Tibial artery (tissue), 4 donors: ENCODE results near the gene RAB33B.

Experiments used
- DNase-seq, 2 donors: peaks; one replicate each; pipeline ENCODE4 v3.0.0-alpha.2; 2019
- H3K27ac ChIP-seq, 2 donors: fragments of 200-600 bp; sonication (generic) in 1 of 2; 1 replicate in 1 of 2; 2 replicates in 1 of 2; pipeline ENCODE4 v1.5.1; 2018 to 2019; ENCODE audit warnings: mild to moderate bottlenecking in 1 of 2
- H3K27me3 ChIP-seq, 2 donors: fragments of 200-600 bp; sonication (generic) in 1 of 2; one replicate each; pipeline versions ENCODE4 v1.5.1 to v1.6.0; 2016 to 2019
- H3K36me3 ChIP-seq, 3 donors: fragments of 200-600 bp; sonication (generic) in 2 of 3; one replicate each; pipeline ENCODE4 v1.5.1; 2016 to 2019; ENCODE audit warnings: mild to moderate bottlenecking in 2 of 3
- H3K4me1 ChIP-seq, 4 donors: fragments of 200-600 bp; sonication (generic) in 2 of 4; 1 replicate in 3 of 4; 2 replicates in 1 of 4; pipeline ENCODE4 v1.5.1; 2016 to 2019
- H3K4me3 ChIP-seq, 2 donors: fragments of 200-600 bp; sonication (generic) in 1 of 2; 1 replicate in 1 of 2; 2 replicates in 1 of 2; pipeline ENCODE4 v1.5.1; 2018 to 2019; ENCODE audit warnings: mild to moderate bottlenecking in 2 of 2
- H3K9me3 ChIP-seq, 3 donors: fragments of 200-600 bp; sonication (generic) in 1 of 3; one replicate each; pipeline ENCODE4 v1.5.1; 2016 to 2019
- CTCF ChIP-seq, 2 experiments: fragments of 200-600 bp in 1 of 2; fragments of 450-650 bp in 1 of 2; IDR thresholded peaks; one replicate each; pipeline ENCODE4 v1.5.1; 2017 to 2019; ENCODE audit warnings: antibody characterized with exemption in 2 of 2, mild to moderate bottlenecking in 1 of 2, moderate library complexity in 1 of 2
- intact Hi-C: fragments of 100-400 bp; cut with DNase I; formaldehyde crosslinking; loops from one replicate; pipeline ENCODE4 v1.15.0; 2023; ENCODE audit warnings: low total_unique reads

RAB33B gene

DNA sequence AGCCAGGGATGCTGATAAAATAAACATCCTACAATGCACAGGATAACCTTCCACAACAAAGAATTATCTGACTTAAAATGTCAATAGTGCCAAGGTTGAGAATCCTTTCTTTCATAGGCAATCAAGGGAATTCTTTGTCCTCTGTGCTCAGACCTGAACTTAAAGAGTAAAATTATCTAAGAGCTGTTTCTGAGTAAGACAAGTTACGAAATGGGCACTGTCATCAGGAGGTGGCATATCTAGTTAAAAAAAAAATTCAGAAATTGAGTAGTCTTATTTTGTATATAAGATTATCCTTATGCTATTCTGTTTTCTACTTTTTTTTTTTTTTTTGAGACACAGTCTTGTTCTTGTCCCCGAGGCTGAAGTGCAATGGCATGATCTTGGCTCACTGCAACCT lies 3.3 kb upstream of the RAB33B start:
- no peaks in the 10 kb centered on the region for H3K36me3 ChIP-seq
- intact Hi-C loops = loop anchor here (5.0 kb wide), 1 partner anchor 107 kb away; the partner anchor contains the start of gene SETD7
- no peak for DNase-seq

DNA sequence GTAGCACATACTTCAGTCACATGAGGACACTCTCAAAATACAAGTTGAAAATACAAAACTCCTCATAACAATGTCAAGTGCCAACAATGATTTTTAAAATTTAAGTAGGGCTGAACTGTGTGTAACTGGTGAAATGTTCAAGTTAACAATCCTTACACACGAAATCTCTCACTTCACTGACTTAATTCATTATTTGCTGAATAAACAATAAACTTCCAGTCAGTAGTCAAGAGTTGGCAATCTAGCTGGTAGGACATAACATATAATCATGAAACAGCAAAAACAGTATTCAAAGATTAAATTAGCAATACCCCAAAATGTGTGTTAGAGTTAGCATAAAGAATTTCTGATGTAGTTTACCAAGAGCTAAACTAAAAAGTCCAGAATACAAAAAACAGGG lies 1.9 kb upstream of the RAB33B start:
- Histone ChIP-seq H3K4me1 (peaks cover 0 to 34% (median 8%) of the 10 kb centered on the region in 4 donors), H3K27ac (no peak overlapping the region), H3K27me3 (no peaks in the 10 kb centered on the region), H3K4me3 (no peak overlapping the region), H3K9me3 (no peaks in the 10 kb centered on the region), H3K36me3 (no peaks in the 10 kb centered on the region)
- intact Hi-C loops = loop anchor here (5.0 kb wide), 1 partner anchor 105 kb away; the partner anchor contains the start of gene SETD7
- DNase-seq = no peak
- no peak for TF ChIP-seq CTCF (IDR thresholded peaks at IDR 0.05)

More for the DNA sequence above, 3.3 kb upstream of the RAB33B start:
- no peak for TF ChIP-seq CTCF (IDR thresholded peaks at IDR 0.05)
- Histone ChIP-seq H3K27me3 (no peaks in the 10 kb centered on the region), H3K27ac (no peak overlapping the region), H3K4me3 (no peak overlapping the region), H3K4me1 (peaks cover 0 to 19% (median 5%) of the 10 kb centered on the region in 4 donors), H3K9me3 (no peaks in the 10 kb centered on the region)

- intact Hi-C loops = loop anchor here (5.0 kb wide), 1 partner anchor 104 kb away; the partner anchor contains the start of gene SETD7
- H3K27ac ChIP-seq = peak overlapping the region; percentile 89 to 91
- H3K4me1 ChIP-seq = peaks cover 0 to 44% (median 11%) of the 10 kb centered on the region in 4 donors
- no peak for DNase-seq
- peak overlapping the region; percentile 78 to 82 for H3K4me3 ChIP-seq
- TF ChIP-seq CTCF (IDR thresholded peaks at IDR 0.05) = peak; percentile 35 to 45
- H3K36me3 ChIP-seq = no peaks in the 10 kb centered on the region
- no peaks in the 10 kb centered on the region for H3K9me3 ChIP-seq
- H3K27me3 ChIP-seq = no peaks in the 10 kb centered on the region
Observed at GRCh38 chr4:139453041-139453370, 915 bp upstream of the RAB33B start.

DNA sequence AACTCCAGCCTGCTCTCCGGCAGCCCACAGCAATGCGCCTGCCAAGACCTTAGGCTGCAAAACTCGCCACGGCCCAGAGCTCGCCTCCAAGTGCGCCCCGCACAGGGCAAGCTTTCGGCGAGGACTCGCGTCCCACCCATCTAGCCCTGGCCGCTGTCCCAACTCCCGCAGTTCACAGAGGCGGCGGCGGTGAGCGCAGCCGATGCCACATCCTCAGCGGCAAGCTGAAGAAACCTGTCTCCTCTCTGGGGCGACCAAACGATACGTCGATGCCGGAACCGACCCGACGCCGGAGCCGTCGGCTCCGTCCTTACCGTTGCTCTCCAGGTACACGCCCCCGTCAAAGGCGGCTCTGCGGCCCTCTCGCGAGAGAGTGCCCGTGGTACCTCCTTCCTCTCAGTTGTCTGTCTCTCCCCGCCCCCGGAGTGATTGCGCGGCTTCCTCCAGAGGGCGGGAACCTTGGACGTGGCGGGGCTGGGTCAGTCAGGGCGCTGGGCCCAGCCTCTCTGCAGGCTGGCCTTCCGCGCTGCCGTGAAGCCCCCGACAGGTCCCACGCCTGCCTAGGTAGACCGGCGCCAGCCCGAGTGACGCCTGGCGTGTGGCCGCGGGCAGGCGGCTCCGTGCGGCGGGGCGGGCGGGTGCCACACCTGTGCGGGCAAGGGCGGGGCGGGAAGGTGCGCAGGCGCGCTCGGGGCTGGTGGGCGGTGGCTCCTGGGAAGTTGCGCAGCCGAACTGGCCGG lies 380 bp upstream of the RAB33B start:
- intact Hi-C loops = loop anchor here (5.0 kb wide), 1 partner anchor 104 kb away; the partner anchor contains the start of gene SETD7

GRCh38 chr4:139455126-139455538 lies 1.2 kb downstream of the RAB33B start:
- Histone ChIP-seq H3K4me3 (peak overlapping the region; percentile 78 to 82), H3K9me3 (no peaks in the 10 kb centered on the region), H3K27me3 (no peaks in the 10 kb centered on the region), H3K27ac (peak overlapping the region; percentile 89 to 91), H3K4me1 (peaks cover 0 to 65% (median 22%) of the 10 kb centered on the region in 4 donors), H3K36me3 (no peaks in the 10 kb centered on the region)
- intact Hi-C loops = no loop called here
- no peak for DNase-seq
- TF ChIP-seq CTCF (IDR thresholded peaks at IDR 0.05) = no peak

More for the DNA sequence above, 380 bp upstream of the RAB33B start:
- peak overlapping the region; percentile 78 to 82 for H3K4me3 ChIP-seq
- no peaks in the 10 kb centered on the region for H3K36me3 ChIP-seq
- no peaks in the 10 kb centered on the region for H3K27me3 ChIP-seq
- peaks cover 0 to 49% (median 15%) of the 10 kb centered on the region in 4 donors for H3K4me1 ChIP-seq
- peak overlapping the region; percentile 89 to 91 for H3K27ac ChIP-seq
- no peak for TF ChIP-seq CTCF (IDR thresholded peaks at IDR 0.05)
- peak; percentile 98 to 99 for DNase-seq
- H3K9me3 ChIP-seq = no peaks in the 10 kb centered on the region
